HFF-Myc (cell line): ENCODE data around the gene TEN1.

Source experiments
- DNase-seq: peaks from one replicate; pipeline ENCODE4 v3.0.0-alpha.2; 2011; ENCODE audit warnings: low read depth; ENCODE audit errors: extremely low read depth
- H3K4me3 ChIP-seq: replicated peaks from 2 replicates; pipeline ENCODE4 v1.5.1; 2011; ENCODE audit warnings: low read depth, mild to moderate bottlenecking, control low read depth, low read length
- CTCF ChIP-seq: IDR thresholded peaks from 2 replicates; pipeline ENCODE4 v1.5.1; 2012; ENCODE audit warnings: mild to moderate bottlenecking, low read depth, low read length, control low read depth; ENCODE audit errors: missing control alignments

TEN1 gene

GRCh38 chr17:76009969-76010661 lies 31.1 kb downstream of the TEN1 start:
- DNase-seq, result no peak
- no peak for TF ChIP-seq CTCF

GRCh38 chr17:76011951-76012350 lies 32.9 kb downstream of the TEN1 start:
- DNase-seq, result no peak
- H3K4me3 ChIP-seq, result no peak overlapping the region
- TF ChIP-seq CTCF, result no peak

More at GRCh38 chr17:76009969-76010661, 31.1 kb downstream of the TEN1 start:
- no peak overlapping the region for H3K4me3 ChIP-seq

- DNase-seq, result no peak
- no peak overlapping the region for H3K4me3 ChIP-seq
- no peak for TF ChIP-seq CTCF
These were observed 34.4 kb downstream of the TEN1 start for GRCh38 chr17:76013377-76013932.

- no peak for DNase-seq
- peak; percentile 97 for TF ChIP-seq CTCF
- H3K4me3 ChIP-seq, result no peak overlapping the region
These were observed 35.3 kb downstream of the TEN1 start for GRCh38 chr17:76014100-76014924.

- H3K4me3 ChIP-seq, result no peak overlapping the region
- no peak for TF ChIP-seq CTCF
- DNase-seq, result no peak
These were observed 35.9 kb downstream of the TEN1 start for GRCh38 chr17:76014925-76015261.

GRCh38 chr17:76017481-76018339 lies 38.7 kb downstream of the TEN1 start:
- no peak for TF ChIP-seq CTCF
- no peak for DNase-seq
- no peak overlapping the region for H3K4me3 ChIP-seq
